KOPT-K1 (cell line): ENCODE results near the gene MGST2.

Source experiments
- H3K27ac ChIP-seq: fragments of 200-600 bp; sonication (generic); 2 replicates; pipeline ENCODE4 v1.5.1; 2016; ENCODE audit warnings: antibody characterized with exemption, mild to moderate bottlenecking, low read depth, low read length; ENCODE audit not compliant: poor library complexity, severe bottlenecking
- H3K36me3 ChIP-seq: fragments of 200-600 bp; sonication (generic); 2 replicates; pipeline ENCODE4 v1.5.1; 2017; ENCODE audit warnings: antibody characterized with exemption, mild to moderate bottlenecking, low read length, moderate library complexity; ENCODE audit not compliant: insufficient read depth
- H3K9me3 ChIP-seq: fragments of 200-600 bp; sonication (generic); 2 replicates; pipeline ENCODE4 v1.5.1; 2017; ENCODE audit warnings: antibody characterized with exemption, low read length, mild to moderate bottlenecking; ENCODE audit not compliant: insufficient read depth, poor library complexity, severe bottlenecking

MGST2 gene

GRCh38 chr4:139728146-139728545 is 62.5 kb downstream of the MGST2 start:
- H3K27ac ChIP-seq, result no peak overlapping the region
- no peaks in the 10 kb centered on the region for H3K9me3 ChIP-seq
- no peaks in the 10 kb centered on the region for H3K36me3 ChIP-seq

- Histone ChIP-seq H3K9me3 (no peaks in the 10 kb centered on the region), H3K27ac (no peak overlapping the region), H3K36me3 (no peaks in the 10 kb centered on the region)
These were observed 63.2 kb downstream of the MGST2 start for GRCh38 chr4:139728840-139729239.

GRCh38 chr4:139732991-139733570 is 67.5 kb downstream of the MGST2 start:
- no peak overlapping the region for H3K27ac ChIP-seq
- H3K36me3 ChIP-seq, result no peaks in the 10 kb centered on the region
- H3K9me3 ChIP-seq, result no peaks in the 10 kb centered on the region

- Histone ChIP-seq H3K9me3 (no peaks in the 10 kb centered on the region), H3K27ac (peak overlapping the region; percentile 19)
These were observed 68.7 kb downstream of the MGST2 start for GRCh38 chr4:139734201-139734874.

GRCh38 chr4:139734875-139735380 is 69.3 kb downstream of the MGST2 start:
- Histone ChIP-seq H3K9me3 (no peaks in the 10 kb centered on the region), H3K36me3 (no peaks in the 10 kb centered on the region), H3K27ac (peak overlapping the region; percentile 19)

More at GRCh38 chr4:139734201-139734874, 68.7 kb downstream of the MGST2 start:
- no peaks in the 10 kb centered on the region for H3K36me3 ChIP-seq

GRCh38 chr4:139735381-139736273 is 70.0 kb downstream of the MGST2 start:
- H3K9me3 ChIP-seq, result no peaks in the 10 kb centered on the region
- no peaks in the 10 kb centered on the region for H3K36me3 ChIP-seq
- H3K27ac ChIP-seq, result no peak overlapping the region

- Histone ChIP-seq H3K9me3 (no peaks in the 10 kb centered on the region), H3K36me3 (no peaks in the 10 kb centered on the region), H3K27ac (no peak overlapping the region)
These were observed 70.6 kb downstream of the MGST2 start for GRCh38 chr4:139736274-139736660.

GRCh38 chr4:139736661-139737060 is 71.0 kb downstream of the MGST2 start:
- H3K36me3 ChIP-seq, result no peaks in the 10 kb centered on the region
- no peak overlapping the region for H3K27ac ChIP-seq
- H3K9me3 ChIP-seq, result no peaks in the 10 kb centered on the region

- H3K27ac ChIP-seq, result no peak overlapping the region
- H3K36me3 ChIP-seq, result no peaks in the 10 kb centered on the region
- H3K9me3 ChIP-seq, result no peaks in the 10 kb centered on the region
These were observed 73.4 kb downstream of the MGST2 start for GRCh38 chr4:139738846-139739613.

- H3K27ac ChIP-seq, result no peak overlapping the region
- no peaks in the 10 kb centered on the region for H3K36me3 ChIP-seq
- H3K9me3 ChIP-seq, result no peaks in the 10 kb centered on the region
These were observed 74.5 kb downstream of the MGST2 start for GRCh38 chr4:139740121-139740520.

GRCh38 chr4:139740531-139741041 is 75.0 kb downstream of the MGST2 start:
- Histone ChIP-seq H3K36me3 (no peaks in the 10 kb centered on the region), H3K9me3 (no peaks in the 10 kb centered on the region), H3K27ac (no peak overlapping the region)

GRCh38 chr4:139743027-139743426 is 77.4 kb downstream of the MGST2 start:
- H3K9me3 ChIP-seq, result no peaks in the 10 kb centered on the region
- H3K36me3 ChIP-seq, result no peaks in the 10 kb centered on the region
- H3K27ac ChIP-seq, result no peak overlapping the region

GRCh38 chr4:139744232-139744631 is 78.6 kb downstream of the MGST2 start:
- no peaks in the 10 kb centered on the region for H3K36me3 ChIP-seq
- H3K9me3 ChIP-seq, result no peaks in the 10 kb centered on the region
- H3K27ac ChIP-seq, result no peak overlapping the region

GRCh38 chr4:139745111-139745639 is 79.6 kb downstream of the MGST2 start:
- no peak overlapping the region for H3K27ac ChIP-seq
- H3K9me3 ChIP-seq, result no peaks in the 10 kb centered on the region
- no peaks in the 10 kb centered on the region for H3K36me3 ChIP-seq
